HUDEP-2 (cell line): ENCODE results near the gene CARD11.
A peak's percentile ranks its signal among the peaks of the same experiment; 100 is the strongest.
"Not testable (repeated sequence)": the region's sequence is repeated elsewhere in the genome, so short reads cannot be mapped to it uniquely, and the experiment has no call there.

Experiments used
- DNase-seq, 76 experiments: peaks; one replicate each; lab custom pipeline; 2025; ENCODE audit not compliant: unreplicated experiment in 76 of 76; lab: John Stamatoyannopoulos, UW

Gene CARD11

DNA sequence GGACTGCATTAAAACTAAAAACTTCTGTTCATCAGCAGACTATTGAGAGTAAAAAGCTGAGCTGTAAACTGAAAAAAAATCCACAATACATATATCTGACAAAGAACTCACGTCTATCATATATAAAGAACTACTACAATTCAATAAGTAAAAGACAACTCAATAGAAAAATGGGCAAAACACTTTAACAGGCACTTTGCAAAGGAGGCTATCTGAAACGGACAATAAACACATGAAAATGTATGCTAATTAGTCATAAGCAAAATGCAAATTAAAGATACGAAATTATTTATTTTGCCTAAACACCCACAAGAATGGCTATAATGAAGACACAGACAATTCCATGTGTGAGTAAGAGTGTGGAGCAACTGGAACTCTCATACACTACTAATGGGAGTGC lies 18.1 kb downstream of the CARD11 start:
- no peak for DNase-seq

- no peak for DNase-seq
Observed at GRCh38 chr7:3021825-3022224, 21.8 kb downstream of the CARD11 start.

DNA sequence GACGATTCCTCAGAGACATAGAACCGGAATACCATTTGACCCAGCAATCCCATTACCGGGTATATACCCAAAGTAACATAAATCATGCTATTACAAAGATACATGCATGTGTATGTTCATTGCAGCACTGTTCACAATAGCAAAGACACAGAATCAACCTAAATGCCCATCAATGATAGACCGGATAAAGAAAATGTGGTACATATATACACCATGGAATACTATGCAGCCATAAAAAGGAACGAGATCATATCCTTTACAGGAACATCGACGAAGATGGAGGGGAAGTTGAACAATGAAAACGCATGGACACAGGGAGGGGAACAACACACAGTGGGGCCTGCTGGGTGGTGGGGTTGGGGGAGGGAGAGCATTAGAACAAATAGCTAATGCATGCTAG lies 22.4 kb downstream of the CARD11 start:
- DNase-seq: not testable (repeated sequence)

GRCh38 chr7:3020416-3020815 lies 23.3 kb downstream of the CARD11 start:
- no peak for DNase-seq

DNA sequence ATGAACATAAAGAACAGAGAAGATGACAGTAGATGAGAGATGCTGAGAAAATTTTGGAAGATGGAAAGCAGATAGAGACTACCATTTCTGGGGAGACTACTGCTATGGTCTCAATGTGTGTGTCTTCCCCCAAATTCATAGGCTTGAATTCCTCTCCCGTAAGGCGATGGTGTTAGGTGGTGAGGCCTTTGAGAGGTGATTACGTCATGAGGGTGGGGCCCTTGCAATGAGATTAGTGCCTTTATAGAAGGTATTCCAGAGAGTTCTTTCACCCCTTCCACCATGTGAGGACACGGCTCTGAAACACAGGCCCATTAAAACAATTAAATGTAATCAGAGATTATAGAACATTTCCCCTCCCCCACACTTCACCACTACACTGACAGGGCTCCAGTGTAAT lies 23.9 kb downstream of the CARD11 start:
- DNase-seq: no peak

GRCh38 chr7:3013975-3014792 lies 29.5 kb downstream of the CARD11 start:
- no peak for DNase-seq

- DNase-seq: no peak
Observed at GRCh38 chr7:3011211-3011852, 32.3 kb downstream of the CARD11 start.

DNA sequence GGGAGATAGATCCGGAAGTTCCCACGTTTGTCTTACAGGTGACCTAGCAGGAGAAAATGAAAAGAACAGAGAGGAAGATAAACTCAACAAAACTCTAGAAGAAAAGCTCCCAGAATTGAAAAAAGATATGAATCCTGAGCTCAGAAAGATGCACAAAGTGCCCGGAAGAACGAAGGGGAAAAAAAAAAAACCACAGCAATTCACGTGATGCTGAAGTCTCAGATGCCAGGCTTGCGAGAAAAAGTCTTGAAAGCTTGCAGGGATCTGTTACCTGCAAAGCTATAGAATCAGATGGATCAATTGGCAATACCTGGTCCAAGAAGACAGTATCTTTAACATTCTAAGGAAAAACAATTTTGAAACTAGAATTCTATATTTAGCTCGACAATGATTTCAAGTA lies 33.5 kb downstream of the CARD11 start:
- DNase-seq: no peak

DNA sequence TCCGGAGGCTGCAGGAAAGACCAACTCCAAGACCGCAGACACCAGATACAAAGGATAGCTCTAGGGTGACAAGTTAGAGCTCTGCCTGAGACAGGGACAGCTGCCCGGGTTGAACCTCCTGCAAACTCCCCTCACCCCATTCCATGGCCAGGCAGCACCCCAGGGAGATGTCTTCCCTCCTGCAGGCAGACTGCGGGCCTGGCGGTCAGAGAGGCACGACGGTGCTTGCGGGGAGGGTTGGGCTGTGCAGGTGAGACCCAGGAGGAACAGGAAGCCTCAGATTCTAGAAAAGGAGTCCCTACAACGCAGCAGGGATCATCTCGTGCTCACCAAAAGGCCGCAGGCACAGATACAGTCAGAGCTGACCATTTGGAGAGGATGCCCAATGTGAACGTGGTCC lies 34.6 kb downstream of the CARD11 start:
- no peak for DNase-seq

GRCh38 chr7:3008386-3008785 lies 35.3 kb downstream of the CARD11 start:
- DNase-seq: no peak

- no peak for DNase-seq
Observed at GRCh38 chr7:3007696-3008095, 36.0 kb downstream of the CARD11 start.

DNA sequence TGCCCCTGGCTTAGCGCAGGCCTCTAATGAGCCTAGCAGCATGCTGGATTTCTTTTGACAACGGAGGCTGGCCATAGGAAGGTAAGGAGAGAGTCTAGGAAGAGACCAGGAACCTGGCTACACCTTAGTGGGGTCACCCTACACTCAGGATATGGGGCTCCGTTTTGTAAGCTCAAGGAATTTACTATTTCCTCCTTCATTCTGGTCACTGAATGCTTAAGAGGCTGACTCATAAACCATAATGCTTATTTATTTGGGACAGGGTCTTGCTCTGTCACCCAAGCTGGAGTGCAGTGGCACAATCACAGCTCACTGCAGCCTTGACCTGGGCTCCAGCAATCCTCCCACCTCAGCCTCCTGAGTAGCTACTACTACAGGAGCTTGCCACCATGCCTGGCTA lies 38.4 kb downstream of the CARD11 start:
- no peak for DNase-seq

- no peak for DNase-seq
Observed at GRCh38 chr7:3003936-3004335, 39.7 kb downstream of the CARD11 start.

DNA sequence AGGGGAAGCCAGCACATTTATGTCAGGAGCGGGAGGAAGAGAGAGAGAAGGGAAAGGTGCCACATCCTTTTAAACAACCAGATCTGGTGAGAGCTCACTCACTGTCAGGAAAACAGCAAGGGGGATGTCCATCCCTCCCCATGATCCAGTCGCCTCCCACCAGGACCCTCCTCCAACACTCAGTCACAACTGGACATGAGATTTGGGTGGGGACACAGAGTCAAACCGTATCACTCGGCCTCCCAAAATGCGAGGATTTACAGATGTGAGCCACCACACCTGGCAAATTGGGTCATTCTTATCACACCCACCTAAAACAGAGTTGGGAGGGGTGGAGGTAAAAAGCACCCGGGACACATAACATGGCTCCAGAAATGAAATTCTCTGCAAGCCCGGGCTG lies 41.0 kb downstream of the CARD11 start:
- DNase-seq: no peak

- DNase-seq: no peak
Observed at GRCh38 chr7:3000566-3000965, 43.1 kb downstream of the CARD11 start.

DNA sequence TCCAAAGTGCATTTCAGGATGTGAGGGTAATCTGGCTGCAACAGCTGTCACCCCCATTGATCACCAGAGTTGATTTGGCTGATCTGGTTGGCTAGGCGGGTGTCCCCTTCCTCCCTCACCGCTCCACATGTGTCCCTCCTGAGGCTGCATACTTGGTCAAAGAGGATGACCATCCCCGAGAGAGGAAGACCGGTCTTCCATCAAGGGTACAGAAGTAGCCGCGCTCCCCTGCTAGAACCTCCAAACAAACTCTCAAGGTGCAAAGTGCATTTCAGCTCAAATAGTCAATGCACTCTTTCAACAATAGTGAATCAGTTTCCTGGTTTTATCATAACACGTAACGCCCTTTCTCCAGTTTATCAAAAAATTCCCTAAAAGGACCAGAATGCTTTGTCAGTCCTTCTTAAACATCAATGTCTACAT lies 44.6 kb downstream of the CARD11 start:
- DNase-seq: no peak

- no peak for DNase-seq
Observed at GRCh38 chr7:2997014-2997413, 46.7 kb downstream of the CARD11 start.

GRCh38 chr7:2996141-2996540 lies 47.5 kb downstream of the CARD11 start:
- DNase-seq: peak in 4 of 76 experiments; percentile 0 to 3 (median 2)

GRCh38 chr7:2993868-2994267 lies 49.8 kb downstream of the CARD11 start:
- no peak for DNase-seq

DNA sequence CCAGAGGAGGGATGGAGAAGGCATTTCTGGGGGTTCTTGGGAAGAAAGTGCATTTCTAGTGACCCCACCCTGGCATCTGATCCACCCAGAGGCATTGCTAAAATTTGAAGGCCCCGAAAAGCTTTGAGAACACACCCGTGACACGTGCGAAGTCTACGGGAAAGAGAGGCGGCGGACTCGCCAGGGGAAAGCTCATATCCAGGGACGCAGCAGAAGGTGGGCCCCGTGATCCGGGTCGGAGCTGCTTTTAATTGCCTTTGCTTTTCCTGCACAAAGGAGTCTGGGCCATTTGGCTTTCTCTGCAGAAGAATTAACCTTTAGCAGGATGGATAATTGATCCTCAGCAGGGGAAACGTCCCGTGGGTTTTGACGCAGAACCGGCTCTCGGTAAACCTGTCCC lies 50.3 kb downstream of the CARD11 start:
- DNase-seq: no peak

GRCh38 chr7:2990949-2991470 lies 52.7 kb downstream of the CARD11 start:
- no peak for DNase-seq

DNA sequence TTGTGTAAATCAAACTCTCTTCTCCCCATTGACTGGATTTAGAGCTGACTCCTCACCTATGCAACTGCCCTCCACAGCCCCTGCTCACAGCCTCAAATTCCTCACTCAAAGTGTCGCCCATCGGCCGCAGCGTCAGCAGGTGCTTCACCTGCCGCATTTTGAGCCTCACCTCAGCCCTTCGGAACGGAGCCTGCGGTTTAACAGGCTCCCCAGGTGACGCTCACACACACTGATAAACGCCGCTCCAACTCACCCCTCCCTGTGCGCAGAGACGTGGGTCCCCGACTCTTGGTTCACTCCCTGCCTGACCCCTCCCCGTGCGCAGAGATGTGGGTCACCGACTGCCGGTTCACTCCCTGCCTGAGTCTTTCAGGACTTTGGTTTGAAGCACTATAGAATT lies 57.1 kb downstream of the CARD11 start:
- DNase-seq: no peak
